Rectal smooth muscle tissue (tissue), 1 donor: ENCODE measurements around the gene NCOA1.

Experiments
- H3K27ac ChIP-seq: one replicate; pipeline ENCODE4 v1.7.0; 2013; ENCODE audit warnings: low read depth, low read length, inconsistent platforms
- H3K27me3 ChIP-seq: one replicate; pipeline ENCODE4 v1.7.0; 2013; ENCODE audit warnings: low read length; ENCODE audit not compliant: control insufficient read depth, insufficient read depth
- H3K36me3 ChIP-seq: one replicate; pipeline ENCODE4 v1.7.0; 2013; ENCODE audit warnings: low read length; ENCODE audit not compliant: control insufficient read depth, insufficient read depth
- H3K4me1 ChIP-seq: one replicate; pipeline ENCODE4 v1.7.0; 2013; ENCODE audit warnings: low read length; ENCODE audit not compliant: control insufficient read depth, insufficient read depth
- H3K4me3 ChIP-seq: one replicate; pipeline ENCODE4 v1.7.0; 2013; ENCODE audit warnings: low read length
- H3K9ac ChIP-seq: one replicate; pipeline ENCODE4 v1.7.0; 2013; ENCODE audit warnings: low read length

NCOA1 gene

GRCh38 chr2:24642351-24642750, 151.3 kb downstream of the NCOA1 start:
- Histone ChIP-seq H3K27me3 (peaks cover 2% of the 10 kb centered on the region), H3K4me1 (no peaks in the 10 kb centered on the region), H3K36me3 (no peaks in the 10 kb centered on the region), H3K9ac (no peak overlapping the region), H3K27ac (no peak overlapping the region), H3K4me3 (no peak overlapping the region)

GRCh38 chr2:24643051-24643450, 152.0 kb downstream of the NCOA1 start:
- H3K9ac ChIP-seq = no peak overlapping the region
- H3K4me3 ChIP-seq = no peak overlapping the region
- peaks cover 2% of the 10 kb centered on the region for H3K27me3 ChIP-seq
- no peaks in the 10 kb centered on the region for H3K36me3 ChIP-seq
- no peaks in the 10 kb centered on the region for H3K4me1 ChIP-seq
- no peak overlapping the region for H3K27ac ChIP-seq

- Histone ChIP-seq H3K36me3 (no peaks in the 10 kb centered on the region), H3K27ac (no peak overlapping the region), H3K4me1 (no peaks in the 10 kb centered on the region), H3K27me3 (peaks cover 2% of the 10 kb centered on the region), H3K4me3 (no peak overlapping the region), H3K9ac (no peak overlapping the region)
Measured at GRCh38 chr2:24644032-24644431, 153.0 kb downstream of the NCOA1 start.

- Histone ChIP-seq H3K4me1 (no peaks in the 10 kb centered on the region), H3K27ac (no peak overlapping the region)
Measured at GRCh38 chr2:24650997-24651642, 160.1 kb downstream of the NCOA1 start.

GRCh38 chr2:24651643-24652003, 160.6 kb downstream of the NCOA1 start:
- Histone ChIP-seq H3K27me3 (no peaks in the 10 kb centered on the region), H3K9ac (no peak overlapping the region), H3K27ac (no peak overlapping the region), H3K4me3 (no peak overlapping the region), H3K36me3 (no peaks in the 10 kb centered on the region), H3K4me1 (no peaks in the 10 kb centered on the region)

More at GRCh38 chr2:24650997-24651642, 160.1 kb downstream of the NCOA1 start:
- no peak overlapping the region for H3K4me3 ChIP-seq
- H3K9ac ChIP-seq = no peak overlapping the region
- no peaks in the 10 kb centered on the region for H3K27me3 ChIP-seq
- no peaks in the 10 kb centered on the region for H3K36me3 ChIP-seq

GRCh38 chr2:24652265-24653182, 161.5 kb downstream of the NCOA1 start:
- Histone ChIP-seq H3K27me3 (no peaks in the 10 kb centered on the region), H3K27ac (no peak overlapping the region), H3K4me1 (no peaks in the 10 kb centered on the region), H3K9ac (no peak overlapping the region), H3K36me3 (no peaks in the 10 kb centered on the region), H3K4me3 (no peak overlapping the region)

GRCh38 chr2:24657818-24658217, 166.8 kb downstream of the NCOA1 start:
- no peak overlapping the region for H3K9ac ChIP-seq
- no peak overlapping the region for H3K27ac ChIP-seq
- H3K4me1 ChIP-seq = peaks cover 5% of the 10 kb centered on the region
- no peaks in the 10 kb centered on the region for H3K27me3 ChIP-seq
- no peaks in the 10 kb centered on the region for H3K36me3 ChIP-seq
- H3K4me3 ChIP-seq = no peak overlapping the region

GRCh38 chr2:24658531-24659202, 167.6 kb downstream of the NCOA1 start:
- H3K27ac ChIP-seq = no peak overlapping the region
- H3K4me3 ChIP-seq = no peak overlapping the region
- no peak overlapping the region for H3K9ac ChIP-seq
- no peaks in the 10 kb centered on the region for H3K27me3 ChIP-seq
- H3K4me1 ChIP-seq = peaks cover 5% of the 10 kb centered on the region
- no peaks in the 10 kb centered on the region for H3K36me3 ChIP-seq

GRCh38 chr2:24659862-24660261, 168.8 kb downstream of the NCOA1 start:
- no peaks in the 10 kb centered on the region for H3K36me3 ChIP-seq
- H3K27me3 ChIP-seq = no peaks in the 10 kb centered on the region
- no peak overlapping the region for H3K27ac ChIP-seq
- no peak overlapping the region for H3K4me3 ChIP-seq
- H3K4me1 ChIP-seq = peaks cover 5% of the 10 kb centered on the region
- no peak overlapping the region for H3K9ac ChIP-seq

- Histone ChIP-seq H3K4me1 (no peaks in the 10 kb centered on the region), H3K4me3 (no peak overlapping the region), H3K27ac (no peak overlapping the region), H3K27me3 (no peaks in the 10 kb centered on the region), H3K9ac (no peak overlapping the region), H3K36me3 (no peaks in the 10 kb centered on the region)
Measured at GRCh38 chr2:24667542-24667941, 176.5 kb downstream of the NCOA1 start.

GRCh38 chr2:24671230-24671629, 180.2 kb downstream of the NCOA1 start:
- Histone ChIP-seq H3K27ac (no peak overlapping the region), H3K4me1 (no peaks in the 10 kb centered on the region), H3K27me3 (no peaks in the 10 kb centered on the region), H3K4me3 (no peak overlapping the region), H3K36me3 (peaks cover 3% of the 10 kb centered on the region), H3K9ac (no peak overlapping the region)

GRCh38 chr2:24672589-24672988, 181.5 kb downstream of the NCOA1 start:
- Histone ChIP-seq H3K4me1 (no peaks in the 10 kb centered on the region), H3K27ac (no peak overlapping the region), H3K4me3 (no peak overlapping the region), H3K9ac (no peak overlapping the region), H3K36me3 (peaks cover 3% of the 10 kb centered on the region), H3K27me3 (no peaks in the 10 kb centered on the region)
